HG03025 (cell line): ENCODE data around the gene DHRS4.
A peak's percentile ranks its signal among the peaks of the same experiment; 100 is the strongest.

Source experiments
- ATAC-seq: cut with Tn5 transposase; IDR thresholded peaks from one replicate; pipeline ENCODE4 v1.9.1; 2021; ENCODE audit warnings: mild to moderate bottlenecking, moderate library complexity; ENCODE audit not compliant: unreplicated experiment, low FRiP score

Gene DHRS4

DNA sequence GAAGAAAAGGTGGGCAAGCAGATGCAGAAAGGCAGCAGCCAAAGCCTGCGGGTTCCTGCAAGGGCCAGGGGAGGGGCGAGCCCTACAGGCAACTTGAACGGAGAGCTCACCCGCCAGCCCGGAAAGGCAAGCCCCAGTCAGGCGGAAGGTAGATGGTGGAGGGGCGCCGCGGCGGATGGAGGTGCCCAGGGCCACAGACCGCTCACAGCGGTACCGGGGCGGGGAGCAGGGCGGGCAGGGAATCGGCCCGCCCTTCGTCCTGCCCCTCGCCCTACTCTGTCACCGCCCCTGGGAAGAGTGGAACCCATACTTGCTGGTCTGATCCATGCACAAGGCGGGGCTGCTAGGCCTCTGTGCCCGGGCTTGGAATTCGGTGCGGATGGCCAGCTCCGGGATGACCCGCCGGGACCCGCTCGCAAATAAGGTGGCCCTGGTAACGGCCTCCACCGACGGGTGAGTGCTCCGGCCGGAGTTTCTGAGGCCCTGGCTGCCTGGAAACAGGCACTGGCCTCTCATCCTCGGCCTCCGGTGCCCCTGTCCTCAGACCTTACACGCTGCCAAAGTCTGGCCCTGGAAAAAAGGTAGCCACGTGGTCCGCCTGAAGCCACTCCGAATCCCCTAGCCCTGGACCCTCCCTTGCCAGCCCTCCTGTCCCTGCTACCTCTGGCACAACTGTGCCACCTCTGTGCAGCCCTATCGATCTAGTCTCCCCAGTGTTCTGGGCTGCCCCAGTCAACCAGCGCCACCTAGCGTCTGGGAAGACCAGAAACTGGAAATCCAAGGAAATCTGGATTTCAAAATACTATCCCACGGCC lies at the start of gene DHRS4:
TSS of gene DHRS4 (plus strand) at position 307 of the 815 bp plus-strand sequence. CDS start at position 326, 19 bp downstream.
- ATAC-seq, result peak; percentile 94

DNA sequence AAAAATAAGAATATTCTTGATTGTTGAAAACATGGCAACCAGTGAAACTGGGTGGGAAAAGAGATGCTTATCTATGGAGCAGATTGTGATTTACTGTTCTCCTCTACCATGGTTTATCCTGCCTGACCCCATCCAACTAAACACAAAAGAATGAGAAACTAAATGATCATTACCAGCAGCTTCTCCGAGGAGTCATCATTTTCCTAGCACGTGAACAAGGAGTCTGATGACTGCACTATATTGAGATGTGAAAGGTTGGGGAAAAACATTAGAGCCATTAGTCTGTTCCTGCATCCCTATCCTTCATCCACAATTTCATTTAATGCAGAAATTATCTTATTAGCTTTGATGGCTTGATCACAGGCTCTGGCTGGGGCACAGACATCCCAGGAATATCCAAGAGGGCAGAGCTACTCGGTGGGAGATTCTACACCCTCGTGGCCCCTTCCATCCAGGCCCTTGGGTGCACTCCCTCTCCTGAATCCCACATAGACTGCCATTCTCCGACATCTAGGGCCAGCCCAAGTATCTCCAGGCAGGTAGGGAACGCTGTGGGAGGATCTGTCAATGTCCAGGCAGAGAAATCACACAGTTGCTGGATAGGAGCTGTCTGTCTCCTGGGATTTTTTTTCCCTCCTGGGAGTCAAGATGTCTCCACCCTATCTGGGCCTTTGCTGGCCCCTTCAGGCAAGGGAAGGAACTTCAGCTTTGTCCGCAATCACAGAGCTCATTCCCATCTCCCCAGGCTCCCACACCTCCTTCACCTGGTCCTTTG lies 43.3 kb upstream of the DHRS4 start:
- no peak for ATAC-seq

DNA sequence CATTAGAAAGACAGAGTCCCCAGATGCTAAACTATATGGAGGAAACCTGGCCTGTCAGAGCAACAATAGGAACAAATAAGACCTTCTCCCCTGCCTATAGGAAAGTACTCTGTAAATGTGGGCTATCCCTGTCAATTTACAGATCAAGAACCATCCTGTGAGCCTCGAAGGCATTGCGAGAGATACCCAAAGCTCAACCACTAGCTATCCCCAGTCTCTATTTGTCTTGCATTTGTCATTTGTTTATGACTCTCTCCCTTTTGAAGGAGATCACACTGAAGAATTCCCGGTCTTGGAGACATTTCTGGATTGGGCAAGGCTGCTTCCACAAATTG lies 42.7 kb upstream of the DHRS4 start:
- ATAC-seq, result no peak

DNA sequence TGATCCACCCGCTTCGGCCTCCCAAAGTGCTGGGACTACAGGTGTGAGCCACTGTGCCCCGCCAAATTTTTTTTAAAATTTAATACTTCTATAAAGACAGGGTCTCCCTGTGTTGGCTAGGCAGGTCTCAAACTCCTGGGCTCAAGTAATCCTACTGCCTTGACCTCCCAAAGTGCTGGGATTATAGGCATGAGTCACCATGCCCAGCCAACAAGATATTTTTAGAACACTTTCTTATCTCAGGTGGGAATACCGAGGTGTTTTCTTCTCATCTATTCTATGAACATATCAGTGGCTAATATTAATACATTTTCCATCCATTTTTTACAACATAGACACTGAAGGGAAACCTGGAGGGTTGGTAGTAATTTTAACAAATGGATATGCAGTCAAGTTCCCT lies 38.0 kb upstream of the DHRS4 start:
- no peak for ATAC-seq

DNA sequence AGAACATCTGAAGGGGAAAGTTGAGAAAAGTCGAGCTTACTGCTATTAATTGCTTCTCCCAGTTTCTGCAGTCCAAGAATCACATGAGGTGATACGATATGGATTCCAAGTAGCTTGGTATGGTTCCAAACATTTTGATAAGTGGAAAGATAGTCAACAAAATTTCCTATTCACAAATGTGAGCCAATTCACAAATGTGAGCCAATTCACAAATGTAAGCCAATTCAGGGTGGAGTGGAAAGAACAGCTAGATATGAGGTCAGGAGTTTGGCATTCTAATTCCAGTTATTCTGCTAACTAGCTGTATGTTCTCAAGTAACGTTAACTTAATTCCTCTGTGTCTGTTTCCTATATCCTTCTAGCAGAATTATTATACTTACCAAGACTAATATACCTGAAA lies 37.6 kb upstream of the DHRS4 start:
- ATAC-seq, result no peak

DNA sequence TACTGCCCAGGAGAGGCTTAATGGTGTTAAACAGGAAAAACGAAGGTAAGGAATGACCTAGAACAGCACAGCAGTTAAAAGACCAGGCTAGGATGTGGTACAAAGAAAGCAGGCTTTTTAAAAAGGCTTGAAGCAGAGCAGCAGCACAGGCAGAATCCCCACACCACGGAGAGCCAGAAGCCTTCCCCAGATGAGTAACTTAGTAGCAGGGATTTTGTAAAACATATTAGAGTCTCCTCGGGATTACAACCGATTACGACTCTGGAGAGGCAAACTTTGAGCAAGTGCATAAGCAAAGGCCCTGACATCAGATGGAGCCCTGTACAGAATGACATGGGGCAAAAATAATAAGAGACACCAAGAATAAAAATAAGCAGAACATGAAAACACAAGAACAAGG lies 37.1 kb upstream of the DHRS4 start:
- ATAC-seq, result no peak

DNA sequence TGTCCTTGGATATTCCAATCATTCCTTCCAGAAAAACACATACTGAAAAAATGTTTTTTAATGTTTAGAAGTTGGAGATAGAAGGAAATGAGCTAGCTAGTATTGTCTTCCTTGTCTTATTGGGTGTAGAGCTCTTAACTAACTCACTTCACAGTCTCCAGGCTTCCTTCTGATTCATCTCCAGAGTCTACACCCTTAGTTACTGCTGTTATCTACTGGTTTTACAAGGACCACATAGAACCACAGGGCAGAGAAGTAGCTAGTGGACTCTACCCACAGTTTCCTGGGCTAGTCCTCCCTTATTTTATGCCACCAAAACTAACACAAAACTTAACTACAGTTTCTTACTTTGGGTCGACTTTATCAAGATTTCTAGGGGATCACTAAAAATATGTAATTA lies 31.0 kb upstream of the DHRS4 start:
- ATAC-seq, result no peak

DNA sequence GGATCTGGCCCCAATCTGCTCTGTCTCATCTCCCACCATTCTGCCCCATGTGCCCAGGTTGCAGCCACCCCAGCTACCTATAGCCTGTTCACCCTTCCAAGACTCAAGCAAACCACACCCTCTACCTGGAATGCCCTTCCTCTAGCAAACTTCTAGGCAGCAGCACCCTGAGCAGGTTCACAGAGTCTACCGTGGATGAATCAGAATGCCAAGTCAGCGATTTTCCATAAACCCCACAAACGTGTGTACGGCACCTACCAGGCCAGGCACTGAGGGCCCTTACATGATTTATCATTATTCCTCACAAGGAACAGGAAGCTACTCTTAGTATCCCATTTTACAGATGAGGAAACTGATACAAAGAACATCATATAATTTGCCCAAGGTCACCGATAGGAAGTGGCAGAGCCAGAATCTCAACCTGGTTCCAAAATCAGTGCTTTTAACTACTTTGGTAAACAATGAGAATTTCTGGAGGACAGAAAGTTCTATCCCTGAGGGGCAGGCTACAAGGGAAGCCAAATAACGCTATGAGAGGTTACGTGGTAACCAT lies 28.0 kb upstream of the DHRS4 start:
- no peak for ATAC-seq

DNA sequence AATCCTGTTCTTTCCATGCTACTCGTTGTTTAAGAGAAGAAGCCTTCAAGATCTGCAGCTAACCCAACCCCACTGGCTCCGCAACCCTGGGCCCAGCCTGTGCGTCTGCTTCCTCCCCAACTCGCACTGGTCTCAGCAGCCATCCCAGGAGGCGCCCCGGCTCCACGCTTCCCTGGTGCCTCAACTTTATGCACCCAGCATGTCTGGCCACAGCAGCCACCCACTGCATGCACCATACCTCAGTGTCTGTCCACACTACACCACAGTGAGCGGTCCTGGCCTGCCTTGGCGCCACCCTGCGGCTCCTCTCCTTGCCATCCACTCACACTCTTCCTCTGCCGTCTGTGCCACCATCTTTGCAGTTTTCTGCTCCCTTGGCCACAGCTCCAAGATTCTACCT lies 27.0 kb upstream of the DHRS4 start:
- ATAC-seq, result no peak

DNA sequence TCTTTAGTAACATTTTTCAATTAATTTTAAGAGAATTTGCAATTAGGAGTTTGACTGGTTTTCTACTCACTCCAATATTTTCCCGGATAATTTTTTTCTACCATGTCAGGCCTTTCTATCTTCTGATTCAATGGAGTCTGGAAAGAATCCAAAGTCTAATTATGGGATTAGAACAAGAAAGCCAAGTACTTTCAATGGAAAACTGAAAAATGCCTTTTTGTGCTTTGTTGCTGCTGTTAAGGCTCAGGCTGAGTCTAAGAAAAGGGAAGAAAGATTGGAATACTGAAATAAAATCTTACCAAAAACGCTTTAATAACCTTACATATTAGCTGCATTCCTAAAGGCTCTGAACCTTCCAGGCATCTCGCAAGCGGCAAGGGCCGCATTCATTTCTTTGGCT lies 24.4 kb upstream of the DHRS4 start:
- no peak for ATAC-seq

DNA sequence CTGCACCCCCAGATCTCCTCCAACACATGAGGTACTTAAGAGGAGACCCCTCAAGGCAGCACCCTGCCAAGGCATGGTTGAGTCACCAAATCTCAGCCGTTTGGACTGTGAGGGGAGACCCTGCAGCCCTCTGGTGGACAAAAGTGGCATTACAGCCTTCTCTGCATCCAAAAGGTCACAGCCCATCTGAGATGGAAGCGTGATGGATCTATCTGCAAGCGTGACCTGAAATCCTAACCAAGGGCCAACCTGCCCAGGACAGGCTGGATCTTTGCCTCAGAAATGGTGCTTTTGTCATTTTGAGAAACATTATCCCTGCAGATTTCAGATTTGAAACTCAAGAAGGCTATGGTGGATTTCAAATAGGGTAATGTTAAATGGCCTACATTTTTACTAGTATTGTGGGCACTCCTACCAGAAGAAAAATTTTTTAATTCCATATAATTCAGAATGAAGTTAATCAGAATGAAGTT lies 23.7 kb upstream of the DHRS4 start:
- no peak for ATAC-seq

DNA sequence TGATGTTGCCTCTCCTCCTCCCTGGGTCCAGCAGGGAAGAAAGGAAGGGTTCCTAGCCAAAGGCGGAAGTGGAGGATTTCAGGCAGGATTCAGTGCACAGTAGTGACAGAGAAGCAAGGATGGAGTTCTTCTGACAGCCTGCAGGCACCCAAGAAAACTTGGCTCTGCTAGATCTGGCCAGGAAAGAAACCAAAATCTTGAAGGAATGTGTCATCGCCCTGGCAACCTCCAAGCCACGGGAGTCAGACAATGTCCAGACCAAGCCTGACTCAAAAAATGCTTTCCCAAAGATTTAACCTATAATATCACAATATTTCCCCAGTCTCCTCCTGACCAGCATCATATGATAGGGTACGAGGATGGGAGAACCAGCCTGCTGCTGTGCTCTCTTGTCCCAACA lies 22.8 kb upstream of the DHRS4 start:
- ATAC-seq, result no peak

DNA sequence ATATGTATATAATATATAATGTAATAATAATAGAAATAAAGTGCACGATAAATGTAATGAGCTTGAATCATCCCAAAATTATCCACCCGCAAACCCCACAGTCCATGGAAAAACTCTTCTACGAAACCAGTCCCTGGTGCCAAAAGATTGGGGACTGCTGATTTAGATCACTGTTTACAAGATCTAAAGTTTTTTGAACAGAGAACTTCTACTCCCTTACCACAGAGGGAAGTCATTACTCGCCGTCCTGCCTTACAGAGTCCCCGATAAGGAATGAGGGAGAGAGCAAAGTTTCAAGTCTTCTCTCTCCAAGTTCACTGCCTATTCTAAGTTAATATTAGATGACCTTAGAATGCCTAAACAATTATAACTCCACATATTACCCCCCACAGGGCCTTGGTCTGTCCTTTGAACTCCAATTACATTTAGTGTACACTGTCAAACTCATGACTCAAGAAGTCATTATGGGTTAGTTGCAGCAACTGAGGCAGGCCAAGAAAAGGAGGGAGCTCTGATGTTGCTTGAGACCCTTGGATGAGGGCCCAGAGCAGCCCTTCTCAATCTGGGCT lies 21.8 kb upstream of the DHRS4 start:
- ATAC-seq, result no peak

DNA sequence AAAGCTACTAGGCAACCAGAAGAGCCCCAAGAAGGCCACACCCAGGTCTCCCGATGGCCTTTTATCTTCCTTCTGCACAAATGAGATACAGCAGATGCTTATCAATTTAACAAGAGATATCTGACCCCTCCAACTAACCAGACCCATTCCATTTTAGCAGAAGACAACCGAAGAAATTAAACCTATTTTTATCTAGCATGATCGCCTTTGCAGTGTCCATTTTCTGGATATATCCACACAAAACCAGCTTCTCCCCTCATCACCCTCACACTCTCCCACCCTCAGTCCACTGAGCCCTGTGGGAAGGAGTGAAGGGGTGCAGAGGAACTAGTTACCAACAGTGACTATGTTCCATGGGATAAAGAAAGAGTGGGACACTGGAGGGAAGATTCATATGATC lies 20.9 kb upstream of the DHRS4 start:
- ATAC-seq, result no peak

DNA sequence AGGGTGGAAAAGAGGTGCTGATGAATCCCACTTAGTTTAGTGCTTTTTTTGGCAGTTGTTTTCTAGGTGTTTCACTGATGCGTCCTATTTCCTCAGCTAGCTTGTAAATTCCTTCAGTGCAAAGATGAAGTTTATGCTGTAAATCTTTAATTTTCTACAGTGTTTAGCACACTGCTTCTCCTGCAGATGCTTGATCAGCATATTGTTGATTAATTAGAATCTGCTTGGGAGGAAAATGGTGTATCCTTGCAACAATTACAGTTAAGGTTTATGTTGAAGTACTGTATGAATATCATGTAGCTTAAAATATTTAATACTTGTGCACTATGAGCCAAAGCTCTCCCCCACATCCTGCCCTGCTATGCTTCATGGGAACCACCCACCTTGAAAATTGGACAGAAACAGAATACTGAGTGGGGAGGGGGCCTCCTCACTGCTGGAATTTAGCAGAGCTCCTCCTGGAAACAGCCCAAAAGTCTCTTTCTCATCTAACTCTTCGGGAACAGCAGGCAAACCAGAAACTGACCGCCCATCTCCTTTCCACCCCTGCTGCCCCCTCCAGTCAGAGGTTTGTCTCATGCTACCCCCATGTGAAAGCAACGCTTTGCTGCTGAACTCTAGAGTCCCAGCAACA lies 20.3 kb upstream of the DHRS4 start:
- no peak for ATAC-seq

DNA sequence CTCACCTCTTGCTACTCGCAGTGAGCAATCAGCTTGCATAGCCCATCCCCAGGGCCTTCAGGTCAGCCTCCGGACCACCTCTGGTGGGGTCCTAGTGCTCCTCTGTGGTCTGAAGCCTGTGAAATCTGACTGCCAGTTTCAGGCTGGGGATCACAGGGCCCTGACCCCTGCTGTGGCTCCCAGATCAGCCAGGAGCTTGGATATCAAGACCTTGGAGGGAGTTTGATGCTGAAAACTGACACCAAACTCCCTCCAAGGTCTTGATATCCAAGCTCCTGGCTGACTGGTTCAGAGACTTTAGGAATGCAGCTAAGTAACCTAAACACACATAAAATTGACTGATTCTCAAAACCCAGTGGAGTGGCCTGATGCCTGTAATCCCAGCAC lies 19.8 kb upstream of the DHRS4 start:
- no peak for ATAC-seq

DNA sequence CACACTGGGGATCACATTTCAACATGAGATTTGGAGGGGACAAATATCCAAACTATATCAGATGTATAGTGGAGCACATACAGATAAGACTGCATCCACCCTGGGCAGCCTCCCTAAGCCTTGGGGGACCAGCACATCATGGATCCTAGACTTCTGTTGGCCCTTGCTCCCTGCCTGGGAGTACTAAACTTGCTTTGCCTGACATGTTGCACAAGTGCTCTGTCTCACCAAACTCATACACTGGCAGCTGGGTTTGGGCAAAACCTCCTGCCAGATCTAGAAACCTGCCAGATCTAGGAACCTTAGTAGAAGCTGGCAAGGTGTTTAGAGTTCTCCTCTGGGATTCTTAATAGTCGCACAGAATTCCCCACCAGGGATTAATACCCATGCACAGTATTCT lies 18.4 kb upstream of the DHRS4 start:
- no peak for ATAC-seq

DNA sequence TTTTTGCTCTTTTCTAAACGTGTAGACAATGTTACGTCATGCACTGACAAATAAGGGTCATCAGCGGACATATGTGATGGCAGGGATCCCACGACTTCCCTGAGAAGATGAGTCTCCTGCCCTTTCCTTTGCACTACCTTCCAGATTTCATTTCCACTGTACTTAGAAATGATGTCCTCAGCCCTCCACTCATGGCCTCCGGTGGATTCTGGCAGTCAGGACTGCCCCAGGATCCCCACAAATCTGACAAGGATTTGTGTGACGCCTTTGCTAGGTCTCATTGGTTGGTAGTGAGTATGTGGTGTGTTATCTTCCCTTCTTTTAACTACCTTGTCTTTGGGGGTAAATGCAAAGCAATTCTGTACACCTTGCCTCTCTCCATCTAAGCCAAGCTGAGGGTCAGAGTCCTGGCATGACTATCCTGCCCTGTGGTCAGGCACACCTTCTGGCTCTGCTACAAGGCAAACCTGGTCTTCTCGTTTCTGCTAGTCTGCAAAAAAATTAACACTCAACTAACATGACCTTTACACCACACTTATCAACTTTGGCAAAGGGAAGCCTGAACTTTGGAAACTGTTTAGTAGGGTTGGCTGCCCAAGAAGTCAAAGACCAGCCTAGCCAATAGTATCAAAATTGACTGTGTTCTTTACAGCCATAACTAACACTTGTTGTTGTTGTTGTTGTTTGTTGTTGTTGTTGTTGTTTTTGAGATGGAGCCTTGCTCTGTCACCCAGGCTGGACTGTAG lies 17.3 kb upstream of the DHRS4 start:
- no peak for ATAC-seq

DNA sequence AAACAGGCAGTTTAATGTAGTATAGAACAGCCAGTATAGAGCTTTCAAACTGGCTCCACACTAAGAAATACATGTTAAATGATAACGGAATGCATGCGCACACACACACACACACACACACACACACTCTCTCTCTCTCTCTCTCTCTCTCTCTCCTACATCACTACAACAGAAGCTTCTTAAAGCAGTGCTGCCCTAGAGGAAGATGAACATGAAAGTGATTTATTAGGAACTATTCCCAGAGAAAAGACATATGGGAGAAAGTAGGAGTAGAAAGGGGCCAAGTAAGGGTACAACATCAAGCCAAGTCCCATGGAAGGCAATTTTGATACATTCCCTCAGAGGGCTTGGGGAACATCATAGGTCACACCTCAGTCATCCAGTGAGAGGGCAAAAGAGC lies 16.4 kb upstream of the DHRS4 start:
- no peak for ATAC-seq

DNA sequence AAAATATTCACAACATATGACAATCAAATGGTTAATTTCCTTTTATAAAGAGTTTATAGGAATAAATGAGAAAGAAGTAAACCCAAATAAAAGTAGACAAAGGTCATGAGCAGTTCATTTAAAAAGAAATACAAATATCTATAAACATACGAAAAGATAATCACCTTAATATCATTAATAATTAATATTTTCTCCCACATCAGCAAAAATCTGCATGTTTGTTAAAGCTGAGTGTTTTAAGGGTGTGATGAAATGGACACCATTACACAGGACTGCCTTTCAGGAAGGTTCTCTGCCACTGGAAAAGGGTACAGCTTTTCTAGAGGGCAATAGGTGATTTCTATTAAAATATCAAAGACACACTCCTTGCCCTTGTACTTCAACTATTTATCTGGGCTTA lies 14.7 kb upstream of the DHRS4 start:
- ATAC-seq, result no peak
